Progenitor cell of endocrine pancreas (in vitro differentiated cells): ENCODE data around the gene RUNX3. TPM values are rescaled to one million over a fixed set of nuclear protein-coding genes. Genes with fewer than 3 reads are reported as not detected.

ENCODE experiments used
- DNase-seq: peaks from one replicate; pipeline ENCODE4 v3.0.0; 2021; ENCODE audit warnings: low spot score; ENCODE audit not compliant: unreplicated experiment
- H3K27ac Mint-ChIP-seq: 2 replicates; pipeline ENCODE4 v1.8.0; 2021; ENCODE audit warnings: mild to moderate bottlenecking, moderate library complexity, mixed read lengths
- H3K27me3 Mint-ChIP-seq: 2 replicates; pipeline ENCODE4 v1.8.0; 2021; ENCODE audit warnings: mixed read lengths
- H3K36me3 Mint-ChIP-seq: 2 replicates; pipeline ENCODE4 v1.8.0; 2022; ENCODE audit warnings: mixed read lengths; ENCODE audit not compliant: insufficient read depth
- H3K4me1 Mint-ChIP-seq: 2 replicates; pipeline ENCODE4 v1.8.0; 2021; ENCODE audit warnings: low read depth, mixed read lengths
- H3K4me3 Mint-ChIP-seq: 2 replicates; pipeline ENCODE4 v1.8.0; 2021; ENCODE audit warnings: low read depth, mild to moderate bottlenecking, moderate library complexity, mixed read lengths
- H3K9me3 Mint-ChIP-seq: 2 replicates; pipeline ENCODE4 v1.8.0; 2021; ENCODE audit warnings: low read depth, mixed read lengths
- CTCF ChIP-seq: fragments of 200-600 bp; sonication (generic); IDR thresholded peaks from one replicate; pipeline ENCODE4 v1.5.0; 2021; ENCODE audit warnings: antibody characterized with exemption, mild to moderate bottlenecking; ENCODE audit not compliant: unreplicated experiment
- total RNA-seq: library from RNA; stranded (reverse); gene quantifications from 2 replicates; pipeline ENCODE4 v1.2.1, GENCODE V29; 2021

Gene RUNX3
- total RNA-seq, 1 donor from 2014 or later, result not detected

- Mint-ChIP-seq H3K4me3 (no peak overlapping the region), H3K27me3 (peaks cover 11% of the 10 kb centered on the region)
Measured at GRCh38 chr1:24867084-24867870, 62.8 kb downstream of the RUNX3 start.

GRCh38 chr1:24866211-24867083 lies 63.6 kb downstream of the RUNX3 start:
- Mint-ChIP-seq H3K36me3 (no peaks in the 10 kb centered on the region), H3K27ac (no peak overlapping the region), H3K9me3 (no peaks in the 10 kb centered on the region), H3K27me3 (peaks cover 12% of the 10 kb centered on the region), H3K4me3 (no peak overlapping the region), H3K4me1 (peaks cover 20% of the 10 kb centered on the region)
- no peak for TF ChIP-seq CTCF
- no peak for DNase-seq

More at GRCh38 chr1:24867084-24867870, 62.8 kb downstream of the RUNX3 start:
- DNase-seq, result no peak
- no peaks in the 10 kb centered on the region for H3K36me3 Mint-ChIP-seq
- H3K27ac Mint-ChIP-seq, result peak overlapping the region; percentile 53
- no peaks in the 10 kb centered on the region for H3K9me3 Mint-ChIP-seq
- peaks cover 18% of the 10 kb centered on the region for H3K4me1 Mint-ChIP-seq
- no peak for TF ChIP-seq CTCF

GRCh38 chr1:24865587-24865986 lies 64.5 kb downstream of the RUNX3 start:
- no peak for TF ChIP-seq CTCF
- no peak overlapping the region for H3K27ac Mint-ChIP-seq

GRCh38 chr1:24865168-24865567 lies 64.9 kb downstream of the RUNX3 start:
- Mint-ChIP-seq H3K4me1 (peaks cover 22% of the 10 kb centered on the region), H3K27ac (no peak overlapping the region), H3K27me3 (peaks cover 11% of the 10 kb centered on the region), H3K36me3 (no peaks in the 10 kb centered on the region), H3K4me3 (no peak overlapping the region), H3K9me3 (no peaks in the 10 kb centered on the region)
- DNase-seq, result no peak
- TF ChIP-seq CTCF, result no peak

More at GRCh38 chr1:24865587-24865986, 64.5 kb downstream of the RUNX3 start:
- peaks cover 11% of the 10 kb centered on the region for H3K27me3 Mint-ChIP-seq
- no peak overlapping the region for H3K4me3 Mint-ChIP-seq
- H3K4me1 Mint-ChIP-seq, result peaks cover 22% of the 10 kb centered on the region
- no peaks in the 10 kb centered on the region for H3K36me3 Mint-ChIP-seq
- DNase-seq, result no peak
- no peaks in the 10 kb centered on the region for H3K9me3 Mint-ChIP-seq

- Mint-ChIP-seq H3K27me3 (peaks cover 11% of the 10 kb centered on the region), H3K4me3 (peak overlapping the region; percentile 13), H3K4me1 (peaks cover 22% of the 10 kb centered on the region), H3K9me3 (no peaks in the 10 kb centered on the region), H3K36me3 (no peaks in the 10 kb centered on the region), H3K27ac (peak overlapping the region; percentile 88)
- DNase-seq, result no peak
- no peak for TF ChIP-seq CTCF
Measured at GRCh38 chr1:24864370-24864777, 65.7 kb downstream of the RUNX3 start.
